SK-N-SH (cell line): Measurements from ENCODE around the gene NLGN1.

Source experiments
- CTCF ChIP-seq: fragments of 200-600 bp; sonication (generic); IDR thresholded peaks from 2 replicates; pipeline ENCODE4 v1.6.1; 2017; ENCODE audit warnings: antibody characterized with exemption, mild to moderate bottlenecking, moderate library complexity
- ELF1 ChIP-seq: IDR thresholded peaks from 2 replicates; pipeline ENCODE4 v1.4.0; 2012
- GABPA ChIP-seq: IDR thresholded peaks from 2 replicates; pipeline ENCODE4 v1.4.0; 2012; ENCODE audit warnings: low read depth, mild to moderate bottlenecking
- TCF12 ChIP-seq: IDR thresholded peaks from 2 replicates; pipeline ENCODE4 v1.4.0; 2012
- USF2 ChIP-seq: fragments of 150-350 bp; IDR thresholded peaks from 2 replicates; pipeline ENCODE4 v1.6.1; 2017; ENCODE audit warnings: antibody characterized with exemption, low read length, low read depth, borderline replicate concordance
- ZBTB33 ChIP-seq: IDR thresholded peaks from 2 replicates; pipeline ENCODE4 v1.4.0; 2012; ENCODE audit warnings: low read depth, borderline replicate concordance

- no peak for TF ChIP-seq ELF1
- no peak for TF ChIP-seq CTCF
- no peak for TF ChIP-seq TCF12
- no peak for TF ChIP-seq ZBTB33
- TF ChIP-seq GABPA: no peak
- TF ChIP-seq USF2: no peak
Measured at GRCh38 chr3:174058804-174059203, 661.3 kb downstream of the NLGN1 start.
